Measurements from ENCODE around the gene MOB3A. TPM values are rescaled to one million over a fixed set of nuclear protein-coding genes. Genes with fewer than 3 reads are reported as not detected.
A peak's percentile ranks its signal among the peaks of the same experiment; 100 is the strongest.
"Not testable (repeated sequence)": the region's sequence is repeated elsewhere in the genome, so short reads cannot be mapped to it uniquely, and the experiment has no call there.

Gene MOB3A
- total and polyA plus RNA-seq, 4 experiments from 2014 or later = 29.6 to 135 (median 122) TPM

DNA sequence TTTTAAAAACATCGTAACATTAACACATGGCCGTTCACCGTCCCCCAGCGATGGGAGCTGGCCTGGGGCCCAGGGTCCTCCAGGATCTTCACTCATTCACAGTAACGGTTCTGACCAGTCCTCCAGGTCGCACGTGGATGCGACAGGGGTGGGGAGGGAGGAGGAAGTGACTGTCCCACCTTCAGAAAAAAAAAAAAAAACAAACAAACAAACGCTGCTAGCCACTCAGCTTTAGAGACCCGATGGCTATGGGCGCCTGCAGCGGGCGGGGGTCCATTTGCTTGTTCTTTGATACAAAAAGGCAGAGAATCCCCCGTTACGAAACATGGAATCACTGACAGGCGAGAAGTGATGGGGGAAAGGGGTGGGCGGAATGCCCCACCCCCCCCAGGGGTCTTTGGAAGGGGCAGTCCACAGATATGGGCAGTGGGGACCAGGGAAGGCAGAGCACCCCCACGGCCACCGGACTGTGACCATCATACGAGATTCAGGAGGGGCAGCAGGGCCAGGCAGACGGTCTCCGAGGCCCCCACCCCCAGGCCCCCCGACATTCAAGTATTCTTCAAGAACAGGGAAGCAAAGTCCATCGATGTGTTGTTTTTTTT, 58.4 kb downstream of the MOB3A start:
- Mint-ChIP-seq H3K4me3 (no peak overlapping the region), H3K27me3 (no peaks in the 10 kb centered on the region), H3K27ac (peak overlapping the region in 4 of 7 donors; percentile 29 to 63 (median 38)), H3K9me3 (no peaks in the 10 kb centered on the region), H3K4me1 (peaks cover 6 to 44% (median 21%) of the 10 kb centered on the region in 4 donors), H3K36me3 (peaks cover 0 to 25% of the 10 kb centered on the region in 2 donors)
- Histone ChIP-seq H3K4me3 (ENCODE audit: low read length in 2 of 2) (no peak overlapping the region), H3K9me3 (ENCODE audit: control insufficient read depth in 1 of 2, low read length in 2 of 2) (no peaks in the 10 kb centered on the region), H3K4me1 (ENCODE audit: insufficient read depth, low read length) (peaks cover 43% of the 10 kb centered on the region), H3K36me3 (ENCODE audit: insufficient read depth, low read length) (peaks cover 35% of the 10 kb centered on the region), H3K27ac (ENCODE audit: low read depth, low read length) (no peak overlapping the region), H3K27me3 (ENCODE audit: insufficient read depth, low read length) (no peaks in the 10 kb centered on the region)
- intact Hi-C loops (cut with micrococcal nuclease) = no loop called here
- POLR2A ChIA-PET (ENCODE audit: partially characterized antibody) = interaction anchor here (1.2 to 8.4 kb wide), 2 partner anchors 12 to 18 kb away, joined by 4 to 124 read pairs; partner anchors contain the start of gene MKNK2
- CTCF ChIA-PET (ENCODE audit: partially characterized antibody) = no interaction called here
- no peak for DNase-seq

DNA sequence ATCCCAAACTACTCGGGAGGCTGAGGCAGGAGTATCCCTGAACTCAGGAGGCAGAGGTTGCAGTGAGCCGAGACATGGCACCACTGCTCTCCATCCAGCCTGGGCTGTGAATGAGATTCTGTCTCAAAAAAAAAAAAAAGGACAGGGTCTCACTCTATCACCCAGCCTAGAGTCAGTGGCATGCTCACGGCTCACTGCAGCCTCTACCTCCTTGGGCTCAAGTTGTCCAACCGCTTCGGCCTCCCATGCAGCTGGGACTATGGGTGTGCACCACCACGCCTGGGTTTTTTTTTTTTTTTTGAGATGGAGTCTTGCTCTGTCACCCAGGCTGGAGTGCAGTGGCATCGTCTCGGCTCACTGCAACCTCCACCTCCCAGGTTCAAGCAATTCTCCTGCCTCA, 59.7 kb downstream of the MOB3A start:
- Mint-ChIP-seq H3K4me1 (peaks cover 15 to 43% (median 29%) of the 10 kb centered on the region in 4 donors), H3K9me3 (no peaks in the 10 kb centered on the region), H3K4me3 (no peak overlapping the region), H3K36me3 (peaks cover 0 to 22% of the 10 kb centered on the region in 2 donors), H3K27me3 (no peaks in the 10 kb centered on the region), H3K27ac (peak overlapping the region in 2 of 7 donors; percentile 18 to 68)
- peaks cover 47% of the 10 kb centered on the region for H3K4me1 ChIP-seq (ENCODE audit: insufficient read depth, low read length)
- no peak overlapping the region for H3K4me3 ChIP-seq (ENCODE audit: low read length in 2 of 2)
- ChIA-PET CTCF (ENCODE audit: partially characterized antibody) (interaction anchor here (0.6 to 1.7 kb wide), 2 partner anchors 10 to 18 kb away, joined by 4 to 5 read pairs; no protein-coding TSS in a partner anchor), POLR2A (ENCODE audit: partially characterized antibody) (interaction anchor here (1.2 to 8.4 kb wide), 2 partner anchors 14 to 17 kb away, joined by 4 to 124 read pairs; partner anchors contain the start of gene MKNK2)
- intact Hi-C loops (cut with micrococcal nuclease) = no loop called here
- H3K9me3 ChIP-seq (ENCODE audit: control insufficient read depth in 1 of 2, low read length in 2 of 2) = no peaks in the 10 kb centered on the region
- DNase-seq = no peak
- H3K27ac ChIP-seq (ENCODE audit: low read depth, low read length) = no peak overlapping the region
- peaks cover 30% of the 10 kb centered on the region for H3K36me3 ChIP-seq (ENCODE audit: insufficient read depth, low read length)
- H3K27me3 ChIP-seq (ENCODE audit: insufficient read depth, low read length) = no peaks in the 10 kb centered on the region

DNA sequence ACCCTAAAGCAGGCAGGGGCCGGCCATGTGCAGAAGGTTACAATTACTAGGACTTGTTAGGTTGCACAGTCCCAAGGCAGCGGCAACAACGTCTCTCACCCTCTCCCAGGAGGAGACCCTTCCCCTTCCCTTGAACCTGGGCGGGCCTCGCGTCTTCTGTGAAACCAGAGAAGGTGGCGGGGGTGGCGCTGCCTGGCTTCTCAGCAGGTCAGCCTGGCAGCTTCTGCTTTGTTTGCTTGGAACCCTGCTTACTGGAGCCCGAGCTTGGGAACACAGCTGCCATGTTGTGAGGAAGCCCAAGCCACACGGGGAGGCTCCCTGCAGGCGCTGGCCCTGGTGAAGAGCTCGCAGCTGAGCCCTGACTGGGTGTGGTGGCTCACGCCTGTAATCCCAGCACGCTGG, 60.5 kb downstream of the MOB3A start:
- peaks cover 0 to 16% of the 10 kb centered on the region in 2 donors for H3K36me3 Mint-ChIP-seq
- H3K27me3 ChIP-seq (ENCODE audit: insufficient read depth, low read length) = no peaks in the 10 kb centered on the region
- no peak overlapping the region for H3K27ac ChIP-seq (ENCODE audit: low read depth, low read length)
- ChIA-PET CTCF (ENCODE audit: partially characterized antibody) (interaction anchor here (0.6 to 2.3 kb wide), 4 partner anchors 9 to 89 kb away, joined by 3 to 8 read pairs (median 4); no protein-coding TSS in a partner anchor), POLR2A (ENCODE audit: partially characterized antibody) (interaction anchor here (0.7 to 8.4 kb wide), 10 partner anchors 14 to 247 kb away, joined by 3 to 124 read pairs (median 4); partner anchors contain the start of gene MKNK2)
- peak overlapping the region in 1 of 8 donors; percentile 61 for H3K4me3 Mint-ChIP-seq
- no peaks in the 10 kb centered on the region for H3K27me3 Mint-ChIP-seq
- peaks cover 22% of the 10 kb centered on the region for H3K36me3 ChIP-seq (ENCODE audit: insufficient read depth, low read length)
- DNase-seq = no peak
- H3K27ac Mint-ChIP-seq = peak overlapping the region in 4 of 7 donors; percentile 65 to 91 (median 71)
- intact Hi-C loops (cut with micrococcal nuclease) = no loop called here
- peaks cover 39% of the 10 kb centered on the region for H3K4me1 ChIP-seq (ENCODE audit: insufficient read depth, low read length)
- no peak overlapping the region for H3K4me3 ChIP-seq (ENCODE audit: low read length in 2 of 2)
- H3K9me3 ChIP-seq (ENCODE audit: control insufficient read depth in 1 of 2, low read length in 2 of 2) = no peaks in the 10 kb centered on the region
- H3K4me1 Mint-ChIP-seq = peaks cover 16 to 36% (median 26%) of the 10 kb centered on the region in 4 donors
- no peaks in the 10 kb centered on the region for H3K9me3 Mint-ChIP-seq

DNA sequence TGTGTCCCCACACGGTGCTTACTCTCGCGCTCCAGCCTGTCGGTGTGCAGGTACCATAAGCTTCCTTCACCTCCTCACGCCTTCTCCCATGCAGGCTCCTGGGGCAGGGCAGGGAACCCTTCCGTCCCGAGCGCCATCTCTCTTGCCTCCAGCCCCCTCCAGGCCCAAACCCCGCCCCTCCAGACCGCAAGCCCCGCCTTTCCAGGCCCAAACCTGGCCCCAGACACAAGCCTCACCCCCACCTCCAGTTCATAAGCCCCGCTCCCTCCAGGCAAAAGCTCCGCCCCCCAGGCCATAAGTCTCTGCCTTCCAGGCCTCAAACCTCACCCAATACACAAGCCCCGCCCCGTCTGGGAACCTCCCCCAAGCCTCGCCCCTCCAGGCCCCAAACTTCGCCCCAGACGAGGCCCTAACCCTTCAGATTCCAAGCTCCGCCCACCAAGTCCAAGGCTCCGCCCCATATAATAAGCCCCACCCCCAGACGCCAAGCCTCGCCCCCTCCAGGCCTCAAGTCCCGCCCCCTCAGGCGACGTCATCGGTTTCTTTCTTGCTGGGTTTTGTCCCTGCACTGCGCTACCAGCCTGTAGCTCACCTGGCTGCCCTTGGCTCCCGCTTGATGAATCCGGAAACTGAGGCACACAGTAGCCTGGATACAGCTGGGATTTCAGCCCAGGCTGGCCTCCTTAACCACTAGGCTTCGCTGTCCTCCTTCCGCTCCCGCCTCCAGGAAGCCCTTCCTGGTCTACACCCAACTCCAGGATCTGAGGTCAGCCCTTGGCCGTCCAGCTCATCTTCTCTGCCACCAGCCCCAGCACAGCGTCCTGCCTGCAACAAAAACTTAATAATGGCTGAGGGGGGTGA, 61.2 kb downstream of the MOB3A start:
- Mint-ChIP-seq H3K27me3 (no peaks in the 10 kb centered on the region), H3K4me3 (peak overlapping the region in 2 of 8 donors; percentile 42 to 61), H3K36me3 (peaks cover 0 to 12% of the 10 kb centered on the region in 2 donors), H3K27ac (peak overlapping the region; percentile 52 to 91 (median 73)), H3K4me1 (peaks cover 16 to 36% (median 26%) of the 10 kb centered on the region in 4 donors), H3K9me3 (no peaks in the 10 kb centered on the region)
- ChIA-PET POLR2A (ENCODE audit: partially characterized antibody) (interaction anchor here (0.7 to 2.1 kb wide), 14 partner anchors 8 to 248 kb away, joined by 3 to 7 read pairs (median 4); partner anchors contain the start of gene BTBD2), CTCF (ENCODE audit: partially characterized antibody) (interaction anchor here (1.4 to 2.3 kb wide), 3 partner anchors 9 to 89 kb away, joined by 3 to 8 read pairs (median 5); no protein-coding TSS in a partner anchor)
- DNase-seq = peak; percentile 52 to 85 (median 57)
- intact Hi-C loops (cut with micrococcal nuclease) = no loop called here
- Histone ChIP-seq H3K4me3 (ENCODE audit: low read length in 2 of 2) (no peak overlapping the region), H3K9me3 (ENCODE audit: control insufficient read depth in 1 of 2, low read length in 2 of 2) (no peaks in the 10 kb centered on the region), H3K27me3 (ENCODE audit: insufficient read depth, low read length) (no peaks in the 10 kb centered on the region), H3K36me3 (ENCODE audit: insufficient read depth, low read length) (peaks cover 16% of the 10 kb centered on the region), H3K4me1 (ENCODE audit: insufficient read depth, low read length) (peaks cover 35% of the 10 kb centered on the region), H3K27ac (ENCODE audit: low read depth, low read length) (no peak overlapping the region)

DNA sequence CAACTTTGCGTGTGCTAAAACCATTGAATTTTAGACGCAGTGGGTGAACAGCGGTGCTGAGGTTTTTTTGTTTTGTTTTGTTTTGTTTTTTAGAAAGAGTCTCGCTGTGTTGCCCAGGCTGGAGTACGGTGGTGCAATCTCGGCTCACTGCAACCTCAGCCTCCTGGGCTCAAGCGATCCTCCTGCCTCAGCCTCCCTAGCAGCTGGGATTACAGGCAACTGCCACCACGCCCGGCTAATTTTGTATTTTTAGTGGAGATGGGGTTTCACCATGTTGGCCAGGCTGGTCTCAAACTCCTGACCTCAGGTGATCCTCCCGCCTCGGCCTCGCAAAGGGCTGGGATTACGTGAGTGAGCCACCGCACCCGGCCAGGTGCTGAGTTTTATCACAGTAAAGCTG, 61.9 kb downstream of the MOB3A start:
- DNase-seq; H3K4me3 Mint-ChIP-seq; H3K27me3 Mint-ChIP-seq; H3K36me3 ChIP-seq (ENCODE audit: insufficient read depth, low read length); H3K9me3 ChIP-seq (ENCODE audit: control insufficient read depth in 1 of 2, low read length in 2 of 2); intact Hi-C loops (cut with micrococcal nuclease); H3K9me3 Mint-ChIP-seq; H3K27ac ChIP-seq (ENCODE audit: low read depth, low read length); H3K4me3 ChIP-seq (ENCODE audit: low read length in 2 of 2); H3K27me3 ChIP-seq (ENCODE audit: insufficient read depth, low read length); H3K36me3 Mint-ChIP-seq: not testable (repeated sequence)
- ChIA-PET CTCF (ENCODE audit: partially characterized antibody) (interaction anchor here (2.3 kb wide), 1 partner anchor 14 kb away, joined by 8 read pairs; no protein-coding TSS in a partner anchor), POLR2A (ENCODE audit: partially characterized antibody) (interaction anchor here (0.9 to 2.1 kb wide), 8 partner anchors 9 to 92 kb away, joined by 3 to 7 read pairs (median 5); partner anchors contain the start of gene BTBD2)
- Mint-ChIP-seq H3K4me1 (peaks cover 16 to 36% (median 26%) of the 10 kb centered on the region in 4 donors), H3K27ac (peak overlapping the region in 4 of 7 donors; percentile 18 to 77 (median 55))
- peaks cover 35% of the 10 kb centered on the region for H3K4me1 ChIP-seq (ENCODE audit: insufficient read depth, low read length)

DNA sequence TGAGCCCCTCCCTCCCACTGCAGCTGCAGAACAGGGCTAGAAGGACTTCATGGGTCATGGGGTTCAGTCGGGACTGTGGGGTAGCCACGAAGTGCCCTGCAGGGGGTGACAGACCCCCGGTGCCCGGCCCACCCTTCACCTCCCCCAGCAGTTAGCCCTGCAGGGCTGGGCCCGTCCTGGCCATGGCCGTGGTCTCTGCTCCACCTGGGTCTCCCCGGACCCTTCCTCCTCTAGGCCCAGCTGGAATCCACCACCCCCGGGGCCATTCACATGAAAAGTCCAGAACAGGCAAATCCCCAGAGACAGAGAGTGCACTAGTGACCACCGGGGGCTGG, 62.3 kb downstream of the MOB3A start:
- H3K27me3 ChIP-seq (ENCODE audit: insufficient read depth, low read length) = no peaks in the 10 kb centered on the region
- peak overlapping the region in 2 of 7 donors; percentile 41 to 69 for H3K27ac Mint-ChIP-seq
- POLR2A ChIA-PET (ENCODE audit: partially characterized antibody) = interaction anchor here (1.8 to 2.1 kb wide), 4 partner anchors 9 to 18 kb away, joined by 5 to 7 read pairs (median 6); partner anchors contain the start of gene BTBD2
- H3K27me3 Mint-ChIP-seq = no peaks in the 10 kb centered on the region
- no peak overlapping the region for H3K4me3 Mint-ChIP-seq
- peaks cover 6% of the 10 kb centered on the region for H3K36me3 ChIP-seq (ENCODE audit: insufficient read depth, low read length)
- H3K4me1 Mint-ChIP-seq = peaks cover 16 to 36% (median 24%) of the 10 kb centered on the region in 4 donors
- CTCF ChIA-PET (ENCODE audit: partially characterized antibody) = interaction anchor here (2.3 kb wide), 1 partner anchor 13 kb away, joined by 8 read pairs; no protein-coding TSS in a partner anchor
- no peak for DNase-seq
- H3K9me3 Mint-ChIP-seq = no peaks in the 10 kb centered on the region
- peaks cover 0 to 5% of the 10 kb centered on the region in 2 donors for H3K36me3 Mint-ChIP-seq
- H3K4me3 ChIP-seq (ENCODE audit: low read length in 2 of 2) = no peak overlapping the region
- intact Hi-C loops (cut with micrococcal nuclease) = no loop called here
- no peak overlapping the region for H3K27ac ChIP-seq (ENCODE audit: low read depth, low read length)
- no peaks in the 10 kb centered on the region for H3K9me3 ChIP-seq (ENCODE audit: control insufficient read depth in 1 of 2, low read length in 2 of 2)
- H3K4me1 ChIP-seq (ENCODE audit: insufficient read depth, low read length) = peaks cover 35% of the 10 kb centered on the region
